OCI-M2 (cell line): ENCODE data around the gene GCC2.
"Not testable (repeated sequence)": the region's sequence is repeated elsewhere in the genome, so short reads cannot be mapped to it uniquely, and the experiment has no call there.

ENCODE experiments used
- DNase-seq: peaks from one replicate; lab custom pipeline; 2025; ENCODE audit not compliant: unreplicated experiment; lab: John Stamatoyannopoulos, UW

The GCC2 gene

DNA sequence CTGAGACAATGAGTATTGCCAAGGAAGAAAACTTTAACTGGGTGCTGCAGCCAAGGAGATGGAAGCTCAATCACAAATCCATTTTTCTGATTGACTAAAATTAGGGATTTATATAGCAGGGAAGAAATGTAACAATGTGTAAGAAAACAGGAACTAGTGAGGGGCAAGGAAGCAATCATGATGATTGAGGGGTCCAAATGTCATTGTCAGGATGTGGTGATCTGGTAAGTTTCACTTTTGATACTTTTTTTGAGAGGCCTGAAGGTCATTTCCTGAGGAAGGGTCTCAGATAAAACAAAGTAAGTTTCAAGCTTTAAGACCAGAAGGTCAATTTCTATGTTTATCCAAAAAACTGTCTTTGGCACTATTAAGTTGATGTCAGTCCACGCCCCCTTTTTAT, 12.0 kb upstream of the GCC2 start:
- DNase-seq = no peak

DNA sequence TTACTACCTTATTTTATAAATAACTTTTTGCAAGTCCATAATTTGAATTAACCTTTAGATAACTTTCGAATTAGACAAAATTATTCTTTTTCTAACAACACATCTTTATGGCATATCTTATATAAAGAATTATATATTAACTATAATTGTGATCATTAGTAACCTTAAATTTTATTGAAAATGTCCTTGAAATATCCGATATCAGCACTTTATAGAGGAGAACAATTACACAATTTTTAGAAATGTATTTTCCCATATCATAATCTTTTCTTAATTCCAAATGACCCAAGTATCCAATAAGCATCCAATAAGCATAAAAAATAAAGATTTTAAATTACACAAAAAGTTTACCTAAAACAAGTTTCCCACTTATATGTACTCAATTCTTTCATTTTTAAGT, 7.3 kb upstream of the GCC2 start:
- no peak for DNase-seq

DNA sequence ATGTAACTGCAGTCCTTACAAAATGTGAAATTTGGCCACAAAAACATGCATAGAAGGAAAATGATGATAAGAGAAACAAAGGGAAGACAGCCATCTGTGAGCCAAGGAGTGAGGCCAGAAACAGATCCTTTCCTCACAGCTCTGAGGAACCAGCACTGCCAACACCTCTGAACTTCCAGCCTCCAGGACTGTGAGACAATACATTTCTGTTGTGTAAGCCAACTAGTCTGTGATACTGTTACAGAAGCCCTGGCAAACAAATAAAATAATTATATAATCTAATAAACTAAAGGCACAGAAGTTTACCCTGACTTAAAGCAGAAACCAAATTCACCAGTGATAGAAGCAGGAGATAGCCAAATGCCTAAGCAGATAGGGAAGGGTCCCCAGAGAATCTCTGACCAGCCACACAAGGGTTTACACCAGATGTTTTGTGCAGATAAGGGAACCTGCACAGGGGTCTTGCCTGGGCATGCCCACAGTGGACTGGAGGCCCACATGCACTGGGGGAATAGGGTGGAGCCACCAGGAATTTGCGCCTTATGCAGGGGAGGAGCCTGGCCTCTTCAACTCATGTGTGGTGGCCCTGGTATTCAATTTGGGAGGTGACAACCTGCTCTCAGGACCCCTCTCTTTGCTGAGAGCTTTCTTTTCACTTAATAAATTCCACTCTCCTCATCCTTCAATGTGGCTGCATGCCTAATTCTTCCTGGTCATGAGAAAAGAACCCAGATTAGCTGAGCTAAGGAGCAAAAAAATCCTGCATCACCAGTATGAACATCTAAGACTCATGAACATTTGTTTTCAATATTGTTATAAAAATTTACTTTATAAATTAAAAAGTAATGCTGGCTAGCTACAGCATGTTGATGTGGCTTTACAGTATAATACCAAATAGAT, 3.8 kb upstream of the GCC2 start:
- DNase-seq = no peak

DNA sequence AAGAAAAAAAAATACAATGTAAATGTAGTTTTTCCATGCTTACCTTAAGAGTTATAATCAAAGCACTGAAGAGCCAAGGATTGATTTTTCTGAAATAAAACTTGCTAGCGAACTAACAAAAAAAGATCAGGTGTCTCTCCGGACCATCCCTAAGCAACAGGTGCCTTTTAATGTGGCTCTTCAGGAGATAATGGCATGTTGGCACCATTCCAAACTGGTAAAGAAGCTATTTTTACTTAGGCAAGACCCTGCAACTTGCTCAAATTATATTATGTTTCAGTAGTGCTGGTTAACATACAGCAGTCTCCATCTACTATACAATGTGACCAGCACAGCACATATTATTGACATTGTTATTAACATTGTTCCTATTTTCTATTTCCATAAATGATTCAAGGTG, 2.3 kb upstream of the GCC2 start:
- no peak for DNase-seq

DNA sequence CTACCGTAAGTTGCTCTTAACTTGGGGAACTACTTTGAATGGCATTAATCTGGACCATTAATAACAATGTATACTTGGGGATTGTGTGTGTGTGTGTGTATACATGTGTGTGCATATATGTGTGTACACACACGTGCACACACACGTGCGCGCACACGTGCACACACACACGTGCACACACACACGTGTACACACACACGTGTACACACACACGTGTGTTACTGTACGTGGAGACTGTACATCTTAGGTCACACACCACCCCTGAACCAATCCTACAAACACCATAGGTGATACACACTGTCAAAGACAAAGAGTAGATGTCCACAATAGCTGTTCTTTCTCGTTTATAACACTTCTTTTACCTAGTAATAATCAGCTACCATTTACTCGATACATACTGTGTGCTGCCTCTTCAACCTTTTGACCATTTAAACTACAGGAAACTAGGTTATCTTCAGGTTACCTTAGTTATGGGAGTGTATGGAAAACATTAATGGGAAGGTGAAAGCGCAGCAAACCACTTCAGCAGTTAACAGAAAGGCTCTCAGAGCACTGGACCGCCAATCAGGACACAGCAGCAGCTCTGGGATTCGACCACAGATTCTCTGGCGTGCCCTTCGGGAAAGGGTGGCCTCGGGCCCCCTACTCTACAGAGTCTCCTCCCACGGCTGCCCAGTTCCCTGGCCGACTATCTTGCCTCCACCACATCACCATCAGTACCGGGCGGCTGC, 894 bp upstream of the GCC2 start:
- DNase-seq = no peak

DNA sequence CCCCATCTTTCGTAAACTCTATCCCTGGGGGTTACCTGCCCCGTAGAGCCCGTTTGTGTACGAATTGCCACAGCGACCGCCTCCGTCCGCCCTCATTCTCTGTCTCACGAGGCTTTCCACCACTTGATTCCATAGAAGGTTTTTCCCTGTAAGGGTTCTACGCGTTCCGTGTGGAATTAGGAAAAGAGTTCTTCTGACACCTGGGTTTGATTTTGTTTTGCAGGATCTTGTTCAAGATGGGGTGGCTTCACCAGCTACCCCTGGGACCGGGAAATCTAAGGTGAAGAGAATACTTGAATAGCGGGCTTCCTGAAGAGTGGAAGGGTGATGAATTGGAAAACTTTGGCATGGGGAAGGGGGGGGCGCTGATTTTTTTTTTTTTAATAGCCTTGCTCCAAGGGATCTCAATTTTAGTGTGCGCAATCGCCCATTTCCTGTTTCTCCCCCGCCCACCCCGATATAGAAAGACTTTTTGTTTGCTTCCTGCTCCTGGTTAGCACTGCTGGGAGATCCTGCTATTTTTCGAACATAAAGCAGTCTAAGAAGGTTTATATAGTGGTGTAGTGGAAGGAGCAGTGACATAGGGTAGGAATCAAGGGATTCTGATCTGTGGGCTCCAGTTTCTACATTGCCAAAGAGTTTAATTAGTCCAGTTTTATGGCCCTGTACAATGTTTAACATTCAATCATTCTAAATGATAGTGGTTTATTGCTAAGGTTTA, 564 bp downstream of the GCC2 start:
- DNase-seq = no peak

DNA sequence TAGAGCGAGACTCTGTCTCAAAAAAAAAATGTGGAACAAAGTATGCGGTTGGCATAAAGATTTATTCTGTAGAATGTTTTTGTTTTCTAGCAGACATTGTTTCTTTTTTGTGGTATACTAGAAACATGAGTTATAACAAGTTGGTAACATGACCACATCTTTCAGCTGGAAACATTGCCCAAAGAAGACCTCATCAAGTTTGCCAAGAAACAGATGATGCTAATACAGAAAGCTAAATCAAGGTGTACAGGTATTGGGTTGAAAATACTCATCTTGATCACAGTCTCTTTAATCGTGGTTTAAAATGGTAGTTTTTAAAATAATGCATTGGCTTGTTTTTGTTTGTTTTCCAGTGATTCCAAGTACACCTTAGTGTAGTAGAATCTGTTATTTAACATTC, 1.9 kb downstream of the GCC2 start:
- DNase-seq = no peak

DNA sequence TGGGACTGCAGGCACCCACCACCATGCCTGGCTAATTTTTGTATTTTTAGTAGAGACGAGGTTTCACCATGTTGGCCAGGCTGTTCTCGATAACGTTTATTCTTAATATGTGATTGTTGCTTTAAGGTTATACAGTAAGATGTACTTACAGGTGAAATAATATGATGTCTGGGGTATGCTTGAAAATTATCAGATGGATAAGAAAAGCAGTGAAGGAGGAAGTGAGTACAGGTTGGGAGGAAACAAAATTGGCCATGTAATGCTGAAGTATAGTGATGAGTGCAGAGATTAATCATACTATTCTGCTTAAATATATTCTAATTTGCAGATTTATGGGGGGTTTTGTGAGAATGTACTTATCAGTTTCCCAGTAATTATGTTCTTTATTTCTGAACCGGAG, 3.0 kb downstream of the GCC2 start:
- DNase-seq = no peak

DNA sequence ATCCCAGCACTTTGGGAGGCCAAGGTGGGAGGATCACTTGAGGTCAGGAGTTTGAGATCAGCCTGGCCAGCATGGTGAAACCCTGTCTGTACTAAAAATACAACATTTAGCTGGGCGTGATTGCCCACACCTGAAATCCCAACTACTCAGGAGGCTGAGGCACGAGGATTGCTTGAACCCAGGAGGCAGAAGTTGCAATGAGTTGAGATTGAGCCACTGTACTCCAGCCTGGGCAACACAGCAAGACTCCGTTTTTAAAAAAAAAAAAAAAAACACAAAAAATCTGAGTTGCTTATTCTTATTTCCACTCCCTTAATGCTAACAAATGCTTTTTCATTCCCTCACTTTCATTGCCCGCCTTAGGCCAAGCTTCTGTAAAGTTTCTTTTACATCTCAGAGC, 4.5 kb downstream of the GCC2 start:
- DNase-seq = not testable (repeated sequence)

DNA sequence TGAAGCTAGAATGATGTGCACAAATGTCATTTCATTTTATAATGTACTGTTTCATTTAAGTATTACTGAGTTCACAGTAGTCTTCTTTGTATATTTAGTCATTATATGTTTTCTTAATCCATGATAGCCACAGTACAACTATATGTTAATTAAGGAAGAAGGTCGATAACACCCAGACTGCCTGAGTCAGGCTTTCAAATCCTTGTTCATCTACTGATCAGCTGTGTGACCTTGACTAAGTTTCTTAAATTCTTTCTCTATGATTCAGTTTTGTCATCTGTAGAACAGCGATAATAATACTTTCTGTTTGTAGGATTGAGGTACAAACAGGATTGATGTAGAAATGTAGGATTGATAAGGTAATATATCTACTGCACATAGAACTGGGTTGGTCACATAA, 5.4 kb downstream of the GCC2 start:
- no peak for DNase-seq

DNA sequence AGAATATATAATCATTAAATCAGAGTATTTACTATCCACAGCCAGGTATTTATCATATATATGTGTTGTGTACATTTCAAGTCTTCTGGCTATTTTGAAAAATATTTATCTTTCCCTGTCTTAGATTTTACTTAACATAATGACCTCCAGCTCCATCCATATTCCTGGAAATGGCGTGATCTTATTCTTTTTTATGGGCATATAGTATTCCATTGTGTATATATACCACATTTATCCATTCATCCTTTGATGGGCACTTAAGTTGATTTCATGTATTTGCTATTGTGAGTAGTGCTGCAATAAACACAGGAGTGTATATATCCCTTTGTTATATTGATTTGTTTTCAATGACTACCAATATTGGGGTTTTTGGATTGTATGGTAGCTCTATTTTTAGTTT, 6.6 kb downstream of the GCC2 start:
- DNase-seq = no peak

DNA sequence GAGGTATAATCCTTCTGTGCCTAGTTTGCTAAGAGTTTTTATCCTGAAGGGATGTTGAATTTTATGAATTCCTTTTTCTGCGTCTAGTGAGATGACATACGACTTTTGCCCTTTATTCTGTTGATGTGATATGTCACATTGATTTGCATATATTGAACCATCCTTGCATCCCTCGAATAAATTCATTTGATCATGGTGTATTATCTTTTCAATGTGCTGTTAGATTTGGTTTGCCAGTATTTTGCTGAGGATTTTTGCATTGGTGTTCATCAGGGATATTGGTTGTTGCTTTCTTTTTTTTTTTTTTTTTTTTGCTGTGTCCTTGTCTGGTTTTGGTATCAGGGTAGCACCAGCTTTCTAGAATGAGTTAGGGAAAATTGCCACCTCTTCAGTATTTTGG, 9.1 kb downstream of the GCC2 start:
- no peak for DNase-seq

DNA sequence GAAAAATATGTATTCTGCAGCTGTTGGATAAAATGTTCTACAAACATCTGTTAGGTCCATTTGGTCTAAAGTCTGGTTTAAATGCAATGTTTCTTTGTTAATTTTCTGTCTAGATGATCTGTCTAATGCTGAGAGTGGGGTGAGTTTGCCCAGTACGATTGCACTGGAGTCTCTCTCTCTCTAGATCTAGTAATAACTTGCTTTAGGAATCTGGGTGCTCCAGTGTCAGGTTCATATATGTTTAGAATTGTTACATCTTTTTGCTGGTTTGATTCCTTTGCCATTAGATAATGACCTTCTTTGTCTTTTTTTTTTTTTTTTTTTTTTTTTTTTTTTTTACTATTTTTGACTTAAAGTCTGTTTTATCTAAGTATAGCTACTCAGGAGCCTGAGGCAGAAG, 10.4 kb downstream of the GCC2 start:
- DNase-seq = no peak

DNA sequence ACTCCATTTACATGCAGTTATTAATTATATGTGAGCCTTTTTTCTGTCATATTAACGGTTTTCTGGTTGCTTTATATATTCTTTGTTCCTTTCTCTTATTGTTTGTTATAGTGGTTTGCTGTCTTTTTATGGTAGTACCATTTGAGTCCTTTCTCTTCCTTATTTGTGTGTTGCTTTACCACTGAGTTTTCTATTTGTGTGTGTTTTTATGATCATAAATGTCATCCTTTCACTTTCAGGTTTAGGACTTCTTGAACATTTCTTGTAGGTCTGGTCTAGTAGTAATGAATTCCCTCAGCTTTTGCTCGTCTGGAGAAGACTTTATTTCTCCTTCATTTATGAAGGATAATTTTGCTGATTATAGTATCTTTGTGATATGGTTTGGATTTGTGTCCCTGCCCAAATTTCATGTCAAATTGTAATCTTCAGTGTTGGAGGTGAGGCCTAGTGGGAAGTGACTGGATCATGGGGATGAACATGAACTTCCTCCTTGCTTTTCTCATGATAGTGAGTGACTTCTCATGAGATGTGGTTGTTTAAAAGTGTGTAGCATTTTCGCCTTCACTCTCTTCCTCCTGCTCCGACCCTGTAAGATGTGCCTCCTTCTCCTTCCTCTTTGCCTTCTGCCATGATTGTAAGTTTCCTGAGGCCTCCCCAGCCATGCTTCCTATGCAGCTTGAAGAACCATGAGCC, 11.5 kb downstream of the GCC2 start:
- DNase-seq = no peak

DNA sequence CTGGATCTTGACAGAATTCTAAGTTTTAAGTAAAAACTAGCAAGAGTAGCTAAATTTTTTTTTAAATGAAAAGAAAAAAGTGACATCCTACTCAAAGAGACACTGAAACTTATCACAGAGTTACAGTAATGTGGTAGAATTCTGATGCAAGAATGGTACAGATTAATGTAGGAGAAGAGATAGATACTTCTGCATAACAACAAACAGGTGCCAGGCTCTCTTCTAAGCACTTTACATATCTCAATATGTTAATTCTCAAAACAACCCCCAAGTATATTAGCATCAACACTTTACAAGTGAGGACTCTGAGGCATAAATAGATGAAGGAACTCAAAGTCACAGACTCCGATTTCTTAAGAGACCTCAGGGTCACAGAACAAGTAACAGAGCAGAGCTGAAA, 28.1 kb downstream of the GCC2 start:
- DNase-seq = no peak

DNA sequence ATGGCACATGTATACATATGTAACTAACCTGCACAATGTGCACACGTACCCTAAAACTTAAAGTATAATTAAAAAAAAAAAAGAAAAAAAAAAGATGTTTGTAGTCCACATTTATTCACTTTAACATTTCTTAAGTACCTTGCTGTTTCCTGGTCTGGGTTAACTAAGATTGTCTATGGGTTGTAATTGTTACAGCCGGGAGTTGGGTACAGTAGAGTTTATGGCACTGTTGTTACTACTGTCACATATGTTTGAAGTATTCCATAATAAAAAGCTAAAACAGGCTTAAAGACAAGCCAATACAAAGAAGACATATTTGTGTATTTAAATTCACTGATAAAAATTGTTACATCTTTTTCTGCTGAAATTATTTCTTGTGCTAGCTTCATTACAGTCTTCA, 36.2 kb downstream of the GCC2 start:
- DNase-seq = no peak

DNA sequence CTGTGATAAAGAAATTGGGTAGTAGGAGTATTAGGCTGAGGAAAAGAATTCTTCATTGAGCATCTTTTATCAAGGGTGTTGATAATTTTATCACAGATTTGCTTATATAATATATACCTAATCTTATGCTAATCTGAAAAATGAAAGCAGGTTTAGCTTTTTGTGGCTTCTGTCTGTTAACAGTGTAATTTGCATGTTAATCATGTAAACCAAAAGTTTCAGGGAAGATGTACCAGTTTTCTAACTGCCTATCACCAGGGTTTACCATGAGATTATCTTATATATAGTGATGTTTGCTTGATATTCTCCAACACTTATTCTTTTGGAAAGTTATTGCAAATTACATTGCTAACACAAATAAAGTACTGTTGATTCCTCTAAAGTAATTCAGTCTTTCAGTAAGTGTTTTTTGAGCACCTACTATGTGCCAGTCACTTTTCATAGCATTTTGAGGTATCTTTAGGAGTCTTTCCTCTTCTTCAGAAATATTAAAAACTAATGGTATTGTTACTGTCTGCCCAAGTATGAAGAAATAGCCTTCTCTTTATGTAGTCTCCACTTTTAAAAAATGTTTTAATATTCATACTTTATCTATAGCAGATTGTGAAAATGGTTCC, 41.6 kb downstream of the GCC2 start:
- no peak for DNase-seq

DNA sequence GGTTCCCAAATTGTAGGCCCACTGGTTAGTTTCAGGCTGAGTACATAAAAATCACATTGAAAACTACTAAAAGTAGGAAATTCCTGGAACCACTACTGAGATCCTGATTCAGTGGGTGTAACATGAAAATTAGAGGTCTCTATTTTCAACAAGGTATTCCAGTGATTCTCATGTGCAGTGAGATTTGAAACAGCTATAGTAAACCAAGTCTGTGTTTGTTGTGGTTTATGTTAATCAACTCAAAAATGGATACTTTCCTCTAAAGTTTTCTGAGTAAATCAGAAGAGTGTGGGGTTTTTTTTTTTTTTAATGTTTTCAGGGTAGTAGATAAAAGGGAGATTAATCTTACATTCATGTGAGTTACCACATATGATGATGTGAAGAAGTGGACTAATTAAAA, 42.8 kb downstream of the GCC2 start:
- no peak for DNase-seq

DNA sequence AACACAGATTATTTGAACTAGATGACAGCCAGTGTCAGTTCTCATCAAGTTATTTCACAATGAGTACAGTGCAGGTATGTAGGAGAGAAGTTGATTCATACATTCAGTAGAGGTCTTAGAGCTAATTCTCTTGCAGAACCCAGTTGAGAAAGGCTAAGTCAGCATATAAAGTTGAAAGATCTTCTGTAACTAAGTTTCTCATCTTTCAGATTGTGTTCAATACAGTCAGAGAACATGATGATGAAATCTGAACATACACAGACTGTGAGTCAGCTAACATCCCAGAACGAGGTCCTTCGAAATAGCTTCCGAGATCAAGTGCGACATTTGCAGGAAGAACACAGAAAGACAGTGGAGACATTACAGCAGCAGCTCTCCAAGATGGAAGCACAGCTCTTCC, 43.4 kb downstream of the GCC2 start:
- no peak for DNase-seq

DNA sequence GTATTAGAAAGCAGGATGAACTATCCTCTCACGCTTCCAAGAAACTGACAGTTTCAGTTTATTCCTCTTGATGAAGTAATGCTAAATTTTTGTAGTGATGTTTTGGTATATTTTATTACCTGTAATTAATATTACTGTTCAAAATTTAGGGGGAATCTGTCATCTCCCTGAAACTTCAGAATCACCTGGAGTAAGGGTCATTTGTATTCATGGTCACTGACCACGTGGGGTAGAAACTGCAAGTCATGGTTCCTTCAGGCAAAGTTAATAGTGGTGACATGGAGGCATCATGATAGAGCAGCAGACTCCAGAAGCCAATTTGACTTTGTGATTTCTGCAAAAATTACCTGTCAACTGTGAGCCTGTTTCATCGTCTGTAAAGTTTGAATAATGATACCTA, 47.2 kb downstream of the GCC2 start:
- not testable (repeated sequence) for DNase-seq

DNA sequence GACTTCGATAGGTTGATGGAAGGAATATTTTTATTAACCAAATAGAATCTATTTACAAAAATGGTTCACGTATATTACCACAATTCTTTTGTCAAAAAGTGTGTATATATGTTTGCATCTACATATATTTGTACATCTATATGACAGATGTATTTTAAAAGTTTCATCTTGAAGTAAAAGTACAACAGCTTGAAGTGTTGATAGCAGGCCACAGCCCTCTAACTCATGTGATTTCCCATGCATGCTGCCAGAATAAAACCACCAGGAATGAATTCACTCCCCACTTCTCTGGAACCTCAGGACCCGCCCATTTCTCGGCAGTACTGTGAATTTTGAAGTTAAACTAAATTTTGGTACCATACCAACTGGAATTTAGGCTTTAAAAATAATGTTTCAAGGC, 58.6 kb downstream of the GCC2 start:
- not testable (repeated sequence) for DNase-seq
